GM21526 (cell line): Measurements from ENCODE around the gene FSTL4.

Experiments
- ATAC-seq: cut with Tn5 transposase; IDR thresholded peaks from one replicate; pipeline ENCODE4 v1.9.1; 2021; ENCODE audit warnings: moderate library complexity; ENCODE audit not compliant: unreplicated experiment, low FRiP score

FSTL4 gene

GRCh38 chr5:133309984-133310621 is 302.2 kb downstream of the FSTL4 start:
- no peak for ATAC-seq

GRCh38 chr5:133309166-133309795 is 303.1 kb downstream of the FSTL4 start:
- ATAC-seq: no peak

GRCh38 chr5:133307275-133307674 is 305.1 kb downstream of the FSTL4 start:
- ATAC-seq: no peak

GRCh38 chr5:133304707-133305216 is 307.6 kb downstream of the FSTL4 start:
- ATAC-seq: no peak

GRCh38 chr5:133304178-133304577 is 308.2 kb downstream of the FSTL4 start:
- ATAC-seq: no peak

GRCh38 chr5:133303298-133303697 is 309.0 kb downstream of the FSTL4 start:
- ATAC-seq: no peak

GRCh38 chr5:133299728-133300127 is 312.6 kb downstream of the FSTL4 start:
- ATAC-seq: no peak

- no peak for ATAC-seq
Observed at GRCh38 chr5:133299021-133299420, 313.3 kb downstream of the FSTL4 start.

- ATAC-seq: no peak
Observed at GRCh38 chr5:133298447-133298846, 313.9 kb downstream of the FSTL4 start.

GRCh38 chr5:133297293-133297692 is 315.0 kb downstream of the FSTL4 start:
- ATAC-seq: no peak

- no peak for ATAC-seq
Observed at GRCh38 chr5:133296624-133297023, 315.7 kb downstream of the FSTL4 start.

GRCh38 chr5:133295520-133295919 is 316.8 kb downstream of the FSTL4 start:
- no peak for ATAC-seq

GRCh38 chr5:133294380-133294779 is 318.0 kb downstream of the FSTL4 start:
- no peak for ATAC-seq

GRCh38 chr5:133293960-133294359 is 318.4 kb downstream of the FSTL4 start:
- no peak for ATAC-seq

- no peak for ATAC-seq
Observed at GRCh38 chr5:133292300-133292699, 320.0 kb downstream of the FSTL4 start.

- ATAC-seq: no peak
Observed at GRCh38 chr5:133291524-133291923, 320.8 kb downstream of the FSTL4 start.

GRCh38 chr5:133290669-133291240 is 321.6 kb downstream of the FSTL4 start:
- no peak for ATAC-seq

GRCh38 chr5:133289686-133290367 is 322.5 kb downstream of the FSTL4 start:
- no peak for ATAC-seq

- no peak for ATAC-seq
Observed at GRCh38 chr5:133287500-133287899, 324.8 kb downstream of the FSTL4 start.

- no peak for ATAC-seq
Observed at GRCh38 chr5:133286483-133286882, 325.9 kb downstream of the FSTL4 start.

- no peak for ATAC-seq
Observed at GRCh38 chr5:133285583-133286021, 326.7 kb downstream of the FSTL4 start.
